HCEC 1CT (cell line): Measurements from ENCODE around the gene TNNI3.

Experiments
- DNase-seq: peaks from one replicate; pipeline ENCODE4 v3.0.0-alpha.2; 2017

The TNNI3 gene

GRCh38 chr19:55146078-55146704 is 11.3 kb downstream of the TNNI3 start:
- no peak for DNase-seq

GRCh38 chr19:55145232-55145631 is 12.3 kb downstream of the TNNI3 start:
- no peak for DNase-seq

GRCh38 chr19:55141696-55142095 is 15.8 kb downstream of the TNNI3 start:
- DNase-seq = no peak

- DNase-seq = no peak
Observed at GRCh38 chr19:55137915-55138314, 19.6 kb downstream of the TNNI3 start.

- DNase-seq = no peak
Observed at GRCh38 chr19:55136399-55137102, 21.0 kb downstream of the TNNI3 start.

- no peak for DNase-seq
Observed at GRCh38 chr19:55134736-55135135, 22.8 kb downstream of the TNNI3 start.

GRCh38 chr19:55133639-55134444 is 23.7 kb downstream of the TNNI3 start:
- DNase-seq = no peak

GRCh38 chr19:55132453-55133129 is 24.9 kb downstream of the TNNI3 start:
- no peak for DNase-seq

GRCh38 chr19:55131421-55131820 is 26.1 kb downstream of the TNNI3 start:
- DNase-seq = no peak

GRCh38 chr19:55119053-55119452 is 38.5 kb downstream of the TNNI3 start:
- no peak for DNase-seq

GRCh38 chr19:55118401-55118991 is 39.0 kb downstream of the TNNI3 start:
- DNase-seq = no peak

GRCh38 chr19:55117663-55118391 is 39.7 kb downstream of the TNNI3 start:
- DNase-seq = peak; percentile 99

GRCh38 chr19:55116859-55117662 is 40.5 kb downstream of the TNNI3 start, which contains the start of gene PPP1R12C:
PPP1R12C (minus strand) TSS chr19:55117637; CDS start chr19:55117543, 94 bp downstream.
- DNase-seq = no peak

GRCh38 chr19:55116232-55116858 is 41.2 kb downstream of the TNNI3 start:
- peak; percentile 66 for DNase-seq

- DNase-seq = no peak
Observed at GRCh38 chr19:55115446-55116065, 42.0 kb downstream of the TNNI3 start.

GRCh38 chr19:55114566-55115145 is 42.9 kb downstream of the TNNI3 start:
- DNase-seq = no peak

GRCh38 chr19:55113570-55114039 is 43.9 kb downstream of the TNNI3 start:
- DNase-seq = peak; percentile 63

- no peak for DNase-seq
Observed at GRCh38 chr19:55112777-55113569, 44.6 kb downstream of the TNNI3 start.
